ENCODE data around the gene CA11. TPM values are rescaled to one million over a fixed set of nuclear protein-coding genes. Genes with fewer than 3 reads are reported as not detected.
"Not testable (repeated sequence)": the region's sequence is repeated elsewhere in the genome, so short reads cannot be mapped to it uniquely, and the experiment has no call there.

Gene CA11
- total RNA-seq, 4 donors from 2014 or later = 4.6 to 13.4 (median 6.3) TPM

DNA sequence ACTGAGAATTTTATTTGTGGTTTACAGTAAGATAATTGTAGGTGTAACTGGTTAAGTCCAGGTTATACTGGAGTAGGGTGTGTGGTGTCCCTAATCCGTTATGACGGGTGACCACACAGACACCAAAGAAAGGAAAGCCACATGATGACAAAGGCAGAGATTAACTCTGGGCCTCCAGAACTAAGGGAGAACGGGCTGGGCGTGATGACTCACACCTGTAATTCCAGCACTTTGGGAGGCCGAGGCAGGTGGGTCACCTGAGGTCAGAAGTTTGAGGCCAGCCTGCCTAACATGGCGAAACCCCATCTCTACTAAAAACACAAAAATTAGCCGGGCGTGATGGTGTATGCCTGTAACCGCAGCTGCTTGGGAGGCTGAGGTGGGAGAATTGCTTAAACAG, 39.6 kb upstream of the CA11 start:
- TF ChIP-seq, protein P1, sequence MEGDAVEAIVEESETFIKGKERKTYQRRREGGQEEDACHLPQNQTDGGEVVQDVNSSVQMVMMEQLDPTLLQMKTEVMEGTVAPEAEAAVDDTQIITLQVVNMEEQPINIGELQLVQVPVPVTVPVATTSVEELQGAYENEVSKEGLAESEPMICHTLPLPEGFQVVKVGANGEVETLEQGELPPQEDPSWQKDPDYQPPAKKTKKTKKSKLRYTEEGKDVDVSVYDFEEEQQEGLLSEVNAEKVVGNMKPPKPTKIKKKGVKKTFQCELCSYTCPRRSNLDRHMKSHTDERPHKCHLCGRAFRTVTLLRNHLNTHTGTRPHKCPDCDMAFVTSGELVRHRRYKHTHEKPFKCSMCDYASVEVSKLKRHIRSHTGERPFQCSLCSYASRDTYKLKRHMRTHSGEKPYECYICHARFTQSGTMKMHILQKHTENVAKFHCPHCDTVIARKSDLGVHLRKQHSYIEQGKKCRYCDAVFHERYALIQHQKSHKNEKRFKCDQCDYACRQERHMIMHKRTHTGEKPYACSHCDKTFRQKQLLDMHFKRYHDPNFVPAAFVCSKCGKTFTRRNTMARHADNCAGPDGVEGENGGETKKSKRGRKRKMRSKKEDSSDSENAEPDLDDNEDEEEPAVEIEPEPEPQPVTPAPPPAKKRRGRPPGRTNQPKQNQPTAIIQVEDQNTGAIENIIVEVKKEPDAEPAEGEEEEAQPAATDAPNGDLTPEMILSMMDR (IDR thresholded peaks at IDR 0.05) = no peak
- no peak for TF ChIP-seq POLR2A (IDR thresholded peaks at IDR 0.05)
- no peaks in the 10 kb centered on the region for H3K36me3 ChIP-seq
- WGBS, 2 donors = 70 to 78% methylated on average over 9 of the region's 9 CpGs
- no peaks in the 10 kb centered on the region for H3K27me3 ChIP-seq
- H3K4me3 ChIP-seq (replicated peaks in 1 of 3) = no peak overlapping the region
- no peak overlapping the region for H3K27ac ChIP-seq
- peak in 1 of 2 donors; percentile 18 for DNase-seq
- no peaks in the 10 kb centered on the region for H3K9me3 ChIP-seq
- peaks cover 0 to 4% of the 10 kb centered on the region in 2 donors for H3K4me1 ChIP-seq
- intact Hi-C loops (cut with DNase I) = no loop called here

DNA sequence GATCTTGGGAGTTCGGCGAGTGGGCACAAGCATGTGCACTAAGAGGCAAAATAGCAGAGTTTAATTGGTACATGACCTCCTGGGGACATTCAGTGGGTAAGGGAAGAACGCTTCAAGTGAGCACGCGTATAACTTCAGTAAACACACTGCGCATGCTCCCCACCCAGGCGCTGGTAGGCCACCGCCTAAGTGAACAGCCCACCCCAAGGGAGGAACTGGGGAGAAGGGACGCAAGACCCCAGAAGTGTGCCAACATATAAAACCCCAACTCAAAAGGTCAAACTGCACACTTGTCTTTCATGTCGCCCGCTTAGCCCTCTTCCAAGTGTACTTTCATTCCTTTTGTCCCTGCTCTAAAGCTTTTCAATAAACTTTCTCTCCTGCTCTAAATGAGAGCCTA, 37.4 kb upstream of the CA11 start:
- intact Hi-C loops (cut with DNase I) = no loop called here
- Histone ChIP-seq H3K36me3 (no peaks in the 10 kb centered on the region), H3K4me3 (replicated peaks in 1 of 3) (no peak overlapping the region), H3K9me3 (no peaks in the 10 kb centered on the region), H3K27me3 (no peaks in the 10 kb centered on the region), H3K27ac (no peak overlapping the region), H3K4me1 (peaks cover 0 to 4% of the 10 kb centered on the region in 2 donors)
- peak; percentile 71 to 75 for DNase-seq
- no peak for TF ChIP-seq POLR2A (IDR thresholded peaks at IDR 0.05)
- TF ChIP-seq, protein P1 (IDR thresholded peaks at IDR 0.05) = no peak
- 37 to 47% methylated on average over 11 of the region's 11 CpGs for WGBS, 2 donors

DNA sequence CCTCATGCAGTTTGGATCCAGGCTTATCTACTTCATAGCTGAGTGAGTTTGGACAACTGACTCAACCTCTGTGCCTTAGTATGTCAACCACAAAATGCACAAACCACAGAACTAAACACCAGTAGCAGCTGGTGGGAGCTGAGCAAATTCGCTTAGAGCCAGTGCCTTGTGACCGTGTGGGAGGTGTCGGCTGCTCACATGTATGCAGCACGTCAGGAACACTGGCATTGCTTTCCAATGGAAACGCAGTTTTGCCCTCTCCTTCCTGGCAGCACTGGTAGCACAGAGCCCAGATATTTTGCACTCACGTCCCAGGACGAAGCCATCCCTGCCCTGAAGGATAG, 35.1 kb upstream of the CA11 start:
- Histone ChIP-seq H3K27ac (no peak overlapping the region), H3K4me3 (replicated peaks in 1 of 3) (no peak overlapping the region), H3K9me3 (no peaks in the 10 kb centered on the region), H3K27me3 (no peaks in the 10 kb centered on the region), H3K36me3 (no peaks in the 10 kb centered on the region), H3K4me1 (no peaks in the 10 kb centered on the region)
- intact Hi-C loops (cut with DNase I) = no loop called here
- TF ChIP-seq, protein P1 (IDR thresholded peaks at IDR 0.05) = no peak
- no peak for TF ChIP-seq POLR2A (IDR thresholded peaks at IDR 0.05)
- no peak for DNase-seq
- WGBS, 2 donors = 87 to 97% methylated on average over 7 of the region's 7 CpGs

DNA sequence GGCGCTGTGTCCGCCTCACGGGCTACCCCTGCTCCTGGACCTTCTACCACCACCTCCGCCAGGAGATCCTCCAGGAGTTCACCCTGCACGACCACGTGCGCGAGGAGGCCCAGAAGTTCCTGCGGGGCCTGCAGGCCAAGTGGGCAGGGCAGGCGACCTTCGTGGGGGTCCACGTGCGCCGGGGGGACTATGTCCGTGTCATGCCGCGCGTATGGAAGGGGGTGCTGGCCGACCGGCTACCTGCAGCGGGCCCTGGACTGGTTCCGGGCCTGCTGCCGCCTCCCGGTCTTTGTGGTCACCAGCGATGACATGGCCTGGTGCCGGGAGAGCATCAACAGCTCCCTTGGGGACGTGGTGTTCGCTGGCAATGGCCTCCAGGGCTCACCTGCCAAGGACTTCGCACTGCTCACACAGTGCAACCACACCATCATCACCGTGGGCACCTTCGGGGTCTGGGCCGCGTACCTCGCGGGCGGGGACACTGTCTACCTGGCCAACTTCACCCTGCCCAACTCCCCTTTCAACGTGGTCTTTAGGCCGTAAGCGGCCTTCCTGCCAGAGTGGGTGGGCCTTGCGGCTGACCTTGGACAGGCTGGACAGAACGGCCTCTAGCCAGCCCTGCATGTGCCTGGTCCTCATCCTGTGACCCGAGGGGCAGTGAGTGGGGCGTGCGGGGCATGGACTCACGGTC, 34.6 kb upstream of the CA11 start:
- intact Hi-C loops (cut with DNase I) = no loop called here
- no peak for DNase-seq
- Histone ChIP-seq H3K4me1 (peaks cover 1 to 2% of the 10 kb centered on the region in 2 donors), H3K4me3 (replicated peaks in 1 of 3) (no peak overlapping the region), H3K27ac (no peak overlapping the region), H3K27me3 (no peaks in the 10 kb centered on the region), H3K9me3 (no peaks in the 10 kb centered on the region), H3K36me3 (no peaks in the 10 kb centered on the region)
- 92 to 96% methylated on average over 17 to 28 of the region's 45 CpGs for WGBS, 2 donors
- TF ChIP-seq, protein P1 (IDR thresholded peaks at IDR 0.05) = no peak
- TF ChIP-seq POLR2A (IDR thresholded peaks at IDR 0.05) = no peak

DNA sequence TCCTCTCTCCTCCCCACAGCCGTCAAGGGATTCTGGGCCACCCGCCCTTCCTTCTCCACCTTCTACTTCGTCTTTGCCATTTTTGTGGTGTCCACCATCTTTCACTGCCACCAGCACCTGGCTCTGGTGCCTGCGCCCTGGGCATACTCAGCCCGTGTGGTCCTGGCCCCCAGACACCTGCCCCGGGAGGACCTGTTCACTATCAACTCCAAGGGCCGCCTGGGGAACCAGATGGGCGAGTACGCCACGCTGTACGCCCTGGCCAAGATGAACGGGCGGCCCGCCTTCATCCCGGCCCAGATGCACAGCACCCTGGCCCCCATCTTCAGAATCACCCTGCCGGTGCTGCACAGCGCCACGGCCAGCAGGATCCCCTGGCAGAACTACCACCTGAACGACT, 34.0 kb upstream of the CA11 start:
- WGBS, 2 donors = 94 to 95% methylated on average over 16 to 19 of the region's 19 CpGs
- H3K9me3 ChIP-seq; H3K4me3 ChIP-seq (replicated peaks in 1 of 3); H3K27ac ChIP-seq; H3K36me3 ChIP-seq; H3K4me1 ChIP-seq; H3K27me3 ChIP-seq; intact Hi-C loops (cut with DNase I); DNase-seq: not testable (repeated sequence)
